Skeletal muscle satellite cell (primary cell): ENCODE measurements around the gene LSM12.
A peak's percentile ranks its signal among the peaks of the same experiment; 100 is the strongest.

Experiments used
- H3K27me3 ChIP-seq: 2 replicates; pipeline ENCODE4 v1.7.0; 2013; ENCODE audit warnings: low read length; ENCODE audit not compliant: control insufficient read depth, insufficient read depth
- H3K36me3 ChIP-seq: 2 replicates; pipeline ENCODE4 v1.7.0; 2013; ENCODE audit warnings: mild to moderate bottlenecking, control low read depth, low read length; ENCODE audit not compliant: insufficient read depth
- H3K4me1 ChIP-seq: 2 replicates; pipeline ENCODE4 v1.7.0; 2013; ENCODE audit warnings: low read length; ENCODE audit not compliant: control insufficient read depth, insufficient read depth
- H3K4me2 ChIP-seq: 2 replicates; pipeline ENCODE4 v1.7.0; 2013; ENCODE audit warnings: mild to moderate bottlenecking, low read length
- H3K4me3 ChIP-seq: 2 replicates; pipeline ENCODE4 v1.7.0; 2013; ENCODE audit warnings: low read length
- H3K9ac ChIP-seq: 2 replicates; pipeline ENCODE4 v1.7.0; 2013; ENCODE audit warnings: mild to moderate bottlenecking, low read depth, low read length, moderate library complexity
- H3K9me3 ChIP-seq: replicated peaks from 2 replicates; pipeline ENCODE4 v1.7.0; 2013; ENCODE audit warnings: mild to moderate bottlenecking, control low read depth, low read length

Gene LSM12

DNA sequence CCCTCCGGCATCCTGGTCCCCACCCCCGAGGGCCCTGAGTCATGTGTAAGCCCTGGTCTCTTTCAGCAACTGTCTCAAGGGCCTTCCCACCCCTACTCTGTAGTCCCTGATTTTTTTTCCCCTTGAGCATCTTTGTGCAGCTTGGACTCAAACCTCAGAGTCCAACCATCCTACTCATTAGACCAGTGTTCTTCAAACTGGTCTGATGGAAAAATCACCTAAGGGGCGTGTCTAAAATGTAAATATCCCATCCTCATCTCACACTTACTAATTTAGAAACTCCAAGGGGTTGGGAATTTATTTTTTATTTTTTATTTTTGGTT, 4.7 kb upstream of the LSM12 start:
- Histone ChIP-seq H3K9me3 (no peaks in the 10 kb centered on the region), H3K4me3 (peak overlapping the region; percentile 75), H3K4me2 (peak overlapping the region; percentile 96), H3K27me3 (no peaks in the 10 kb centered on the region), H3K4me1 (peaks cover 24% of the 10 kb centered on the region), H3K36me3 (peaks cover 17% of the 10 kb centered on the region), H3K9ac (peak overlapping the region; percentile 81)

DNA sequence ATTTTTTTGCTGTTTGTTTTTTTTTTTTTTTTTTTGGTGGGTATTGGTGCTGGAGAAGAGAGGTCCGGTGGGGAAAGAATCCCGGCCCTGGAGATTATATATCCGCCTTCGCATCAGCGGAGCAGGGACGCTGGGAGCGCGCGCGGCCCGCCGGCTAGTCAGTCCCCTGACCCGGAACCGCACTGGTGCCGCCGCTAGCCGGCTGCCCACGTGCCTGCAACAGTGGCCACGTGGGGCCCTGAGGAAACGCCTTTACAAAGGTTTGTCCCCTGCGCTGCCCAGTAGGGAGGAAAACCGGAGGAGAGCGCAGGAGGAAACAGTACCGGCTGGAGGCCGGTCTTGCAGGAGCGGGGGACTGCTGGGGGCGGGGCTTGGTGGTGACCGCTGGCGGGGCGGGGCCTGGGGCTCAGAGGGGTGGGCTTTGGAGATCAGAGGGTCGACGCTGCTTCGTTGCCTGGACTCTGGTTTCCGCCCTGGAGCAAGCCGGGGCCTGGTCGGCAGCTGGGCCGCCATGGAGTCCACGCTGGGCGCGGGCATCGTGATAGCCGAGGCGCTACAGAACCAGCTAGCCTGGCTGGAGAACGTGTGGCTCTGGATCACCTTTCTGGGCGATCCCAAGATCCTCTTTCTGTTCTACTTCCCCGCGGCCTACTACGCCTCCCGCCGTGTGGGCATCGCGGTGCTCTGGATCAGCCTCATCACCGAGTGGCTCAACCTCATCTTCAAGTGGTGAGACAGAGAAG, 4.2 kb upstream of the LSM12 start, which contains the start of gene G6PC3:
TSS of gene G6PC3 (plus strand) at position 281 of the 743 bp plus-strand sequence. CDS start at position 512, 231 bp downstream.
- Histone ChIP-seq H3K9me3 (no peaks in the 10 kb centered on the region), H3K27me3 (no peaks in the 10 kb centered on the region), H3K4me1 (peaks cover 24% of the 10 kb centered on the region), H3K36me3 (peaks cover 12% of the 10 kb centered on the region), H3K4me3 (peak within 1 kb of the TSS; percentile 75), H3K4me2 (peak within 1 kb of the TSS; percentile 96), H3K9ac (peak within 1 kb of the TSS; percentile 81)

- Histone ChIP-seq H3K4me1 (peaks cover 27% of the 10 kb centered on the region), H3K9me3 (no peaks in the 10 kb centered on the region), H3K4me3 (peak overlapping the region; percentile 62), H3K4me2 (peak overlapping the region; percentile 79), H3K27me3 (no peaks in the 10 kb centered on the region), H3K9ac (peak overlapping the region; percentile 80), H3K36me3 (peaks cover 6% of the 10 kb centered on the region)
These were observed 3.5 kb upstream of the LSM12 start for GRCh38 chr17:44069974-44070454.

DNA sequence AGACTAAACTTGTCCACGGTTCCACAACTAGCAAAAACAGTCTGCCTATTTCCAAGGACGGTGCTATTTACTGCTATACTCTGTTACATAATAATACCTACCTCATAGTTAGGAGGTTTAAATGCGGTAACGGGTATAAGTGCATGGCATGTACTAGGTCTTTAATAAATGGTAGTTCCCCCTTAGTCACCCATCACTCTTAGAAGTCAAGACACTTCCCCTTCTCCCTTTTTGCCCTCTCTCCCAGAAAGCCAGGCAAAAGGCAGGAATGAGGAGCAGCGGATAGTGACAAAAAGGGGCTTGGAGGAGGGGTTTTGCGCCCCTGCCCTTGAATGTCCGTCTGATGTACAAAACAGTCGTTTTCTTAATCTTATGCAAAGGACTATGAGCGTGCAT, 1.1 kb upstream of the LSM12 start:
- Histone ChIP-seq H3K4me2 (no peak overlapping the region), H3K27me3 (no peaks in the 10 kb centered on the region), H3K9me3 (no peaks in the 10 kb centered on the region), H3K4me1 (peaks cover 33% of the 10 kb centered on the region), H3K9ac (no peak overlapping the region), H3K4me3 (no peak overlapping the region), H3K36me3 (peaks cover 16% of the 10 kb centered on the region)

GRCh38 chr17:44065668-44066203, 735 bp downstream of the LSM12 start:
- Histone ChIP-seq H3K9me3 (no peaks in the 10 kb centered on the region), H3K9ac (peak overlapping the region; percentile 94), H3K4me1 (peaks cover 24% of the 10 kb centered on the region), H3K4me2 (peak overlapping the region; percentile 91), H3K4me3 (peak overlapping the region; percentile 84), H3K36me3 (peaks cover 29% of the 10 kb centered on the region), H3K27me3 (no peaks in the 10 kb centered on the region)

- Histone ChIP-seq H3K4me3 (peak overlapping the region; percentile 1), H3K9me3 (no peaks in the 10 kb centered on the region), H3K27me3 (no peaks in the 10 kb centered on the region), H3K4me2 (peak overlapping the region; percentile 5), H3K4me1 (peaks cover 19% of the 10 kb centered on the region), H3K9ac (no peak overlapping the region), H3K36me3 (peaks cover 43% of the 10 kb centered on the region)
These were observed 2.5 kb downstream of the LSM12 start for GRCh38 chr17:44063704-44064639.

DNA sequence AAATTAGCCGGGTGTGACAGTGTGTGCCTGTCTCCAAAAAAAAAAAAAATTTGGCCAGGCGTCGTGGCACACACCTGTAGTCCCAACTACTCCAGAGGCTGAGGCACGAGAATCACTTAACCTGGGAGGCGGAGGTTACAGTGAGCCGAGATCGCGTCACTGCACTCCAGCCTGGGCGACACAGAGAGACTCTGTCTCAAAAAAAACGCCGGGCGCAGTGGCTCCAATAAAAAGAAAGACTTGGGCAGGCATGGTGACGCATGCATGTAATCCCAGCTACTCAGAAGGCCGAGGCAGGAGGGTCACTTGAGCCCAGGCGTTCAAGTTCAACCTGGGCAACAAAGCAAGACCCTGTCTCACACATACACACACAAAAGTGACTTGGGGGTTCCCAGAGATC, 3.6 kb downstream of the LSM12 start:
- Histone ChIP-seq H3K9ac (no peak overlapping the region), H3K9me3 (no peaks in the 10 kb centered on the region), H3K27me3 (no peaks in the 10 kb centered on the region), H3K4me2 (no peak overlapping the region), H3K4me3 (no peak overlapping the region), H3K36me3 (peaks cover 48% of the 10 kb centered on the region), H3K4me1 (peaks cover 19% of the 10 kb centered on the region)

- peaks cover 9% of the 10 kb centered on the region for H3K4me1 ChIP-seq
- no peak overlapping the region for H3K9ac ChIP-seq
- H3K27me3 ChIP-seq: no peaks in the 10 kb centered on the region
- no peak overlapping the region for H3K4me3 ChIP-seq
- no peak overlapping the region for H3K4me2 ChIP-seq
- no peaks in the 10 kb centered on the region for H3K9me3 ChIP-seq
- H3K36me3 ChIP-seq: peaks cover 48% of the 10 kb centered on the region
These were observed 5.0 kb downstream of the LSM12 start for GRCh38 chr17:44061446-44061845.

GRCh38 chr17:44059101-44059892, 7.2 kb downstream of the LSM12 start:
- Histone ChIP-seq H3K9ac (no peak overlapping the region), H3K27me3 (no peaks in the 10 kb centered on the region), H3K4me2 (no peak overlapping the region), H3K4me1 (peaks cover 6% of the 10 kb centered on the region), H3K9me3 (no peaks in the 10 kb centered on the region), H3K36me3 (peaks cover 52% of the 10 kb centered on the region), H3K4me3 (no peak overlapping the region)

DNA sequence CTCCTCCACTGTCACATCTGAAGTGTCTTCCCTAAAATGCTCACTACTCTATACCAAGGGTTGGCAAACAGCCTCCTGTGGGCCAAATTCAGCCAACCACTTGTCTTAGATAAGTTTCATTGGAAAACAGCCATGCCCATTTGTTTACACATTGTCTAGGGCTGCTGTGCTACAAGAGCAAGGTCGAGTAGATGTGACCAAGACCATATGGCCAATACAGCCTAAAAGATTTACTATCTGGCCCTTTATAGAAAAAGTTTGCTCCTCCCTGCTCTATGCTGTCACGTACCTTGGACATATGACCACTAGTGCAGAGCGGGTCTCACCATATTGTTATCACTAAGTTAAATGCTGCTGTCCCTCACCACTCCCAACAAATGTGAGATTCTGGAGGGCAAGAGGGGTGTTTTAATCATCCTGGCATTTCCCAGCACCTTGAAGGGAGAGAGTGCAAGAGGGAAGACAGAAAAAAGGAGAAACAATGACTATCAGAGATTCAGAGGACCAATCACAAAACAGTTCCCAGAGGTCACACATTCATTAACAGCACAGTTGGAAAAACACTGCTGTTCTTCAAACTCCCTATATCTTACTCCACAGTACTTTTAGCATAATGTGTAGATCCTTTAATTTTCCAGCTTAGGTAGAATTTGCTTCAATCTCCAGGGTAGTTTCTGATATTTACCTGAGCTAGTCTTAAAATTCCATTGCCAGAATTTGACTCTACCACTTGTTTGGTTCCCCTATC, 13.2 kb downstream of the LSM12 start:
- peaks cover 48% of the 10 kb centered on the region for H3K36me3 ChIP-seq

More for the DNA sequence above, 13.2 kb downstream of the LSM12 start:
- H3K4me2 ChIP-seq: no peak overlapping the region
- no peak overlapping the region for H3K9ac ChIP-seq
- H3K4me1 ChIP-seq: no peaks in the 10 kb centered on the region
- H3K9me3 ChIP-seq: no peaks in the 10 kb centered on the region
- no peak overlapping the region for H3K4me3 ChIP-seq
- H3K27me3 ChIP-seq: no peaks in the 10 kb centered on the region
